HepG2 (cell line): ENCODE data around the gene MRPS10. TPM values are rescaled to one million over a fixed set of nuclear protein-coding genes. Genes with fewer than 3 reads are reported as not detected.

Source experiments
- CENPX ChIP-seq: sonication (generic); formaldehyde crosslinking; IDR thresholded peaks from 2 replicates; pipeline ENCODE4 v1.9.0; 2021; ENCODE audit warnings: mild to moderate bottlenecking, missing genetic modification reagents, moderate library complexity
- FIP1L1 ChIP-seq: fragments of 200-400 bp; formaldehyde crosslinking; IDR thresholded peaks from 2 replicates; pipeline ENCODE4 v1.6.1; 2018; ENCODE audit warnings: low read depth, mild to moderate bottlenecking, low read length, moderate library complexity, borderline replicate concordance; ENCODE audit not compliant: insufficient read depth
- FOXC1 ChIP-seq: sonication (generic); formaldehyde crosslinking; IDR thresholded peaks from 2 replicates; pipeline ENCODE4 v1.8.0; 2022; ENCODE audit warnings: mild to moderate bottlenecking, missing genetic modification reagents, borderline replicate concordance
- GABPA ChIP-seq, 2 experiments: IDR thresholded peaks; 2 replicates each; pipeline ENCODE4 v1.6.1; 2011 to 2016; ENCODE audit warnings: low read depth in 2 of 2, low read length in 1 of 2, missing biosample characterization in 1 of 2, missing genetic modification characterization in 1 of 2
- HHEX ChIP-seq: IDR thresholded peaks from 2 replicates; pipeline ENCODE4 v1.6.1; 2016; ENCODE audit warnings: control low read depth
- MED8 ChIP-seq: sonication (generic); formaldehyde crosslinking; IDR thresholded peaks from 2 replicates; pipeline ENCODE4 v1.8.1; 2023; ENCODE audit warnings: mild to moderate bottlenecking, missing genetic modification reagents; ENCODE audit not compliant: insufficient replicate concordance
- MZF1 ChIP-seq: sonication (generic); formaldehyde crosslinking; IDR thresholded peaks from 2 replicates; pipeline ENCODE4 v1.8.1; 2023; ENCODE audit warnings: mild to moderate bottlenecking, missing genetic modification reagents, borderline replicate concordance
- NFE2L1 ChIP-seq: sonication (generic); formaldehyde crosslinking; IDR thresholded peaks from 2 replicates; pipeline ENCODE4 v1.4.0; 2020; ENCODE audit warnings: missing genetic modification reagents, mild to moderate bottlenecking, borderline replicate concordance
- PCBP1 ChIP-seq: fragments of 200-400 bp; formaldehyde crosslinking; IDR thresholded peaks from 2 replicates; pipeline ENCODE4 v1.6.1; 2017; ENCODE audit warnings: mild to moderate bottlenecking, low read depth, low read length, borderline replicate concordance
- PPARG ChIP-seq: conservative IDR thresholded peaks from 2 replicates; pipeline ENCODE4 v1.6.1; 2016; ENCODE audit warnings: missing biosample characterization, missing genetic modification reagents
- SALL2 ChIP-seq: sonication (generic); formaldehyde crosslinking; IDR thresholded peaks from 2 replicates; pipeline ENCODE4 v1.8.1; 2023; ENCODE audit warnings: mild to moderate bottlenecking, missing genetic modification reagents, inconsistent platforms
- SIN3A ChIP-seq: IDR thresholded peaks from 2 replicates; pipeline ENCODE4 v1.6.1; 2011; ENCODE audit warnings: low read depth, mild to moderate bottlenecking, control low read depth, low read length, borderline replicate concordance
- SUZ12 ChIP-seq: fragments of 150-350 bp; IDR thresholded peaks from 2 replicates; pipeline ENCODE4 v1.6.1; 2014; ENCODE audit warnings: low read depth, low read length
- ZBTB26 ChIP-seq: IDR thresholded peaks from 2 replicates; pipeline ENCODE4 v1.6.1; 2016; ENCODE audit warnings: missing compliant biosample characterization, missing genetic modification reagents, borderline replicate concordance
- ZNF282 ChIP-seq: fragments of 450-650 bp; IDR thresholded peaks from 2 replicates; pipeline ENCODE4 v1.6.1; 2018; ENCODE audit not compliant: partially characterized antibody
- ZNF607 ChIP-seq: sonication (generic); formaldehyde crosslinking; IDR thresholded peaks from 2 replicates; pipeline ENCODE4 v1.5.1; 2020; ENCODE audit warnings: missing genetic modification reagents, mild to moderate bottlenecking, borderline replicate concordance
- ZSCAN30 ChIP-seq: sonication (generic); formaldehyde crosslinking; IDR thresholded peaks from 2 replicates; pipeline ENCODE4 v1.5.0; 2020; ENCODE audit warnings: mild to moderate bottlenecking, missing genetic modification reagents
- polyA plus RNA-seq, 8 experiments: library from polyadenylated mRNA; depleted of rRNA in 3 of 8; stranded (reverse) in 7 of 8; unstranded in 1 of 8; fragments of >200 nt; fragmentation: Illumina TruSeq in 4 of 8; extraction: Trizol in 4 of 8; gene quantifications; 2 replicates each; pipeline versions ENCODE4 v1.2.1 to v1.2.3, GENCODE V29; 2011 to 2016; ENCODE audit warnings: low read depth in 4 of 8, missing spikeins in 1 of 8, mixed read lengths in 1 of 8; ENCODE audit not compliant: insufficient read depth in 1 of 8
- total RNA-seq, 5 experiments: library from RNA; depleted of rRNA; stranded (reverse); fragments of >200 nt; fragmentation: Illumina TruSeq; extraction: Trizol; gene quantifications; 2 replicates each; pipeline ENCODE4 v1.2.3, GENCODE V29; 2016; ENCODE audit warnings: low read depth in 1 of 5
- TF ChIP-seq, protein P1 (sequence below): IDR thresholded peaks from 2 replicates; pipeline ENCODE4 v1.6.1; 2016; ENCODE audit warnings: control low read depth
- TF ChIP-seq, protein P2 (sequence below): IDR thresholded peaks from 2 replicates; pipeline ENCODE4 v1.6.1; 2012; ENCODE audit warnings: inconsistent platforms
- TF ChIP-seq, protein P3 (sequence below): sonication (generic); formaldehyde crosslinking; conservative IDR thresholded peaks from 2 replicates; pipeline ENCODE4 v1.4.0; 2020; ENCODE audit warnings: mild to moderate bottlenecking, missing genetic modification reagents, moderate library complexity
- TF ChIP-seq, protein P4 (sequence below): IDR thresholded peaks from 2 replicates; pipeline ENCODE4 v1.6.1; 2016

The MRPS10 gene
- total and polyA plus RNA-seq, 2 of the 13 experiments (the other 11 are each of a cell fraction or from before 2014, with no cell fraction given), result 31.7 to 54.6 TPM

DNA sequence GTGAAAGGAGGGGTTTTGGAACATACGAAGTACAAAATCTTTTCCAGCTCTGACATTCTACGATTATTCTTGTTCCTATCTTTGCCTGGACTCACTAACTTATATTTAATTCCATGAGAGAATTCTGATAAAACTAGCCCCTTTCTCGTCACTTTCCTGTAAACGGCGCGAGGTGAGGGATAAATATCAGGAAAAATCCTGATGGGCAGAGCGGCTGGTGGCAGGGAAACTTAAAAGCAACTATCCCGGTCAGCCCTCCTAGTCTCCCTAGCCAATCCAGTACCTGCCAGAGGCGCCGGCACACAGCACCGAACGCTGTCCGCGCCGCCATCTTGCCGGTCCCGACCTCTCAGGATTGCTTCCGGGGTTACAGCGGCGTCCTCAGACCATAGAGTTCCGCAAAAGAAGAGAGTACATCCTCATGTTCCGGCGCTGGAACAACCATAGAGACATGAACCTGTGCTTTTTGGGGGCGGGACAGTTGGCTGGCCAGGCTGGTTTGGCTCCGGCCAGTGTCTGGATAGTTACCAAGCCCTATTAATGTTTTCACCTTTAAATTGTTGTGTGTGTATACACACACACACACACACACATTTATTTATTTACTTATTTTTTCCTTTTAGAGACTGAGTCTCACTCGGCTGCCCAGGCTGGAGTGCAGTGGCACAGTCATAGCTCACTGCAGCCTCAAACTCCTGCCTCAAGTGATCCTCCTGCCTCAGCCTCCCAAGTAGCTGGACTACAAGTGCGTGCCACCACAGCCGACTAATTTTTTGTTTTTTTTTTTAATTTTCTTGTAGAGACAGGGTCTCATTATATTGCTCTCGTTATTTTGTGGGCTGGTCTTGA lies at the start of gene MRPS10 (continued):
- TF ChIP-seq, protein P1, sequence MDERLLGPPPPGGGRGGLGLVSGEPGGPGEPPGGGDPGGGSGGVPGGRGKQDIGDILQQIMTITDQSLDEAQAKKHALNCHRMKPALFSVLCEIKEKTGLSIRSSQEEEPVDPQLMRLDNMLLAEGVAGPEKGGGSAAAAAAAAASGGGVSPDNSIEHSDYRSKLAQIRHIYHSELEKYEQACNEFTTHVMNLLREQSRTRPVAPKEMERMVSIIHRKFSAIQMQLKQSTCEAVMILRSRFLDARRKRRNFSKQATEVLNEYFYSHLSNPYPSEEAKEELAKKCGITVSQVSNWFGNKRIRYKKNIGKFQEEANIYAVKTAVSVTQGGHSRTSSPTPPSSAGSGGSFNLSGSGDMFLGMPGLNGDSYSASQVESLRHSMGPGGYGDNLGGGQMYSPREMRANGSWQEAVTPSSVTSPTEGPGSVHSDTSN, result no peak
- TF ChIP-seq HHEX (CRISPR knock-in tag) (no peak), ZSCAN30 (CRISPR knock-in tag) (peak; percentile 85; the same call in 1 of the 2 replicates), ZBTB26 (peak; percentile 84; the same call in 1 of the 2 replicates), FIP1L1 (no peak), FOXC1 (CRISPR knock-in tag) (peak; percentile 60), SUZ12 (no peak), MZF1 (CRISPR knock-in tag) (no peak), ZNF607 (peak; percentile 90; the same call in 1 of the 2 replicates), CENPX (CRISPR knock-in tag) (no peak), PCBP1 (no peak), GABPA (IDR thresholded peaks at IDR 0.05; ENCODE audit: low read depth, low read length) (peak; percentile 90), GABPA (CRISPR knock-in tag; IDR thresholded peaks at IDR 0.05; ENCODE audit: low read depth) (peak; percentile 100), SIN3A (peak; percentile 91; the same call in 1 of the 2 replicates), NFE2L1 (no peak), PPARG (CRISPR knock-in tag) (peak; percentile 81; the same call in 1 of the 2 replicates), SALL2 (peak; percentile 75), ZNF282 (no peak), MED8 (CRISPR knock-in tag) (peak; percentile 81)
- TF ChIP-seq, protein P2, sequence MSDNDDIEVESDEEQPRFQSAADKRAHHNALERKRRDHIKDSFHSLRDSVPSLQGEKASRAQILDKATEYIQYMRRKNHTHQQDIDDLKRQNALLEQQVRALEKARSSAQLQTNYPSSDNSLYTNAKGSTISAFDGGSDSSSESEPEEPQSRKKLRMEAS, result peak; percentile 85
- TF ChIP-seq, protein P3, sequence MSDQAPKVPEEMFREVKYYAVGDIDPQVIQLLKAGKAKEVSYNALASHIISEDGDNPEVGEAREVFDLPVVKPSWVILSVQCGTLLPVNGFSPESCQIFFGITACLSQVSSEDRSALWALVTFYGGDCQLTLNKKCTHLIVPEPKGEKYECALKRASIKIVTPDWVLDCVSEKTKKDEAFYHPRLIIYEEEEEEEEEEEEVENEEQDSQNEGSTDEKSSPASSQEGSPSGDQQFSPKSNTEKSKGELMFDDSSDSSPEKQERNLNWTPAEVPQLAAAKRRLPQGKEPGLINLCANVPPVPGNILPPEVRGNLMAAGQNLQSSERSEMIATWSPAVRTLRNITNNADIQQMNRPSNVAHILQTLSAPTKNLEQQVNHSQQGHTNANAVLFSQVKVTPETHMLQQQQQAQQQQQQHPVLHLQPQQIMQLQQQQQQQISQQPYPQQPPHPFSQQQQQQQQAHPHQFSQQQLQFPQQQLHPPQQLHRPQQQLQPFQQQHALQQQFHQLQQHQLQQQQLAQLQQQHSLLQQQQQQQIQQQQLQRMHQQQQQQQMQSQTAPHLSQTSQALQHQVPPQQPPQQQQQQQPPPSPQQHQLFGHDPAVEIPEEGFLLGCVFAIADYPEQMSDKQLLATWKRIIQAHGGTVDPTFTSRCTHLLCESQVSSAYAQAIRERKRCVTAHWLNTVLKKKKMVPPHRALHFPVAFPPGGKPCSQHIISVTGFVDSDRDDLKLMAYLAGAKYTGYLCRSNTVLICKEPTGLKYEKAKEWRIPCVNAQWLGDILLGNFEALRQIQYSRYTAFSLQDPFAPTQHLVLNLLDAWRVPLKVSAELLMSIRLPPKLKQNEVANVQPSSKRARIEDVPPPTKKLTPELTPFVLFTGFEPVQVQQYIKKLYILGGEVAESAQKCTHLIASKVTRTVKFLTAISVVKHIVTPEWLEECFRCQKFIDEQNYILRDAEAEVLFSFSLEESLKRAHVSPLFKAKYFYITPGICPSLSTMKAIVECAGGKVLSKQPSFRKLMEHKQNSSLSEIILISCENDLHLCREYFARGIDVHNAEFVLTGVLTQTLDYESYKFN, result peak; percentile 39
- TF ChIP-seq, protein P4, sequence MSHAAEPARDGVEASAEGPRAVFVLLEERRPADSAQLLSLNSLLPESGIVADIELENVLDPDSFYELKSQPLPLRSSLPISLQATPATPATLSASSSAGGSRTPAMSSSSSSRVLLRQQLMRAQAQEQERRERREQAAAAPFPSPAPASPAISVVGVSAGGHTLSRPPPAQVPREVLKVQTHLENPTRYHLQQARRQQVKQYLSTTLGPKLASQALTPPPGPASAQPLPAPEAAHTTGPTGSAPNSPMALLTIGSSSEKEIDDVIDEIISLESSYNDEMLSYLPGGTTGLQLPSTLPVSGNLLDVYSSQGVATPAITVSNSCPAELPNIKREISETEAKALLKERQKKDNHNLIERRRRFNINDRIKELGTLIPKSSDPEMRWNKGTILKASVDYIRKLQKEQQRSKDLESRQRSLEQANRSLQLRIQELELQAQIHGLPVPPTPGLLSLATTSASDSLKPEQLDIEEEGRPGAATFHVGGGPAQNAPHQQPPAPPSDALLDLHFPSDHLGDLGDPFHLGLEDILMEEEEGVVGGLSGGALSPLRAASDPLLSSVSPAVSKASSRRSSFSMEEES (CRISPR knock-in tag), result peak; percentile 52; the same call in 1 of the 2 replicates
